CMK (cell line): ENCODE data around the gene SLIT2.

ENCODE experiments used
- DNase-seq: peaks from one replicate; pipeline ENCODE4 v3.0.0-alpha.2; 2010; ENCODE audit warnings: low read depth

SLIT2 gene

GRCh38 chr4:20265726-20266125 is 14.0 kb downstream of the SLIT2 start:
- DNase-seq: no peak

GRCh38 chr4:20266215-20267082 is 14.7 kb downstream of the SLIT2 start:
- DNase-seq: no peak

- no peak for DNase-seq
Measured at GRCh38 chr4:20268028-20268427, 16.3 kb downstream of the SLIT2 start.

- no peak for DNase-seq
Measured at GRCh38 chr4:20269320-20269719, 17.6 kb downstream of the SLIT2 start.

GRCh38 chr4:20271950-20272349 is 20.2 kb downstream of the SLIT2 start:
- no peak for DNase-seq

- no peak for DNase-seq
Measured at GRCh38 chr4:20272411-20272872, 20.7 kb downstream of the SLIT2 start.

- DNase-seq: no peak
Measured at GRCh38 chr4:20273793-20274192, 22.1 kb downstream of the SLIT2 start.

GRCh38 chr4:20276848-20277247 is 25.1 kb downstream of the SLIT2 start:
- DNase-seq: no peak

GRCh38 chr4:20278195-20278594 is 26.5 kb downstream of the SLIT2 start:
- DNase-seq: no peak

- no peak for DNase-seq
Measured at GRCh38 chr4:20279381-20279780, 27.7 kb downstream of the SLIT2 start.

GRCh38 chr4:20281453-20281852 is 29.7 kb downstream of the SLIT2 start:
- no peak for DNase-seq

- no peak for DNase-seq
Measured at GRCh38 chr4:20283039-20283438, 31.3 kb downstream of the SLIT2 start.

- DNase-seq: no peak
Measured at GRCh38 chr4:20284990-20285389, 33.3 kb downstream of the SLIT2 start.

- no peak for DNase-seq
Measured at GRCh38 chr4:20287246-20287645, 35.5 kb downstream of the SLIT2 start.

- DNase-seq: no peak
Measured at GRCh38 chr4:20288047-20288650, 36.4 kb downstream of the SLIT2 start.

- no peak for DNase-seq
Measured at GRCh38 chr4:20288846-20289512, 37.3 kb downstream of the SLIT2 start.

- DNase-seq: no peak
Measured at GRCh38 chr4:20289782-20290181, 38.1 kb downstream of the SLIT2 start.

- DNase-seq: no peak
Measured at GRCh38 chr4:20292739-20293138, 41.0 kb downstream of the SLIT2 start.

GRCh38 chr4:20297261-20297660 is 45.6 kb downstream of the SLIT2 start:
- no peak for DNase-seq

GRCh38 chr4:20297783-20298182 is 46.1 kb downstream of the SLIT2 start:
- no peak for DNase-seq

- no peak for DNase-seq
Measured at GRCh38 chr4:20298455-20298854, 46.8 kb downstream of the SLIT2 start.

- no peak for DNase-seq
Measured at GRCh38 chr4:20298986-20299385, 47.3 kb downstream of the SLIT2 start.

GRCh38 chr4:20299515-20299914 is 47.8 kb downstream of the SLIT2 start:
- DNase-seq: no peak
